HL-60 (cell line): ENCODE results near the gene F13B.

Experiments used
- CTCF ChIP-seq: IDR thresholded peaks from one replicate; pipeline ENCODE4 v1.5.1; 2011; ENCODE audit warnings: low read length, control low read depth, inconsistent platforms; ENCODE audit not compliant: insufficient read depth
- GABPA ChIP-seq: IDR thresholded peaks from 2 replicates; pipeline ENCODE4 v1.6.1; 2012; ENCODE audit warnings: low read depth
- POLR2AphosphoS5 ChIP-seq: IDR thresholded peaks from 2 replicates; pipeline ENCODE4 v1.6.1; 2012; ENCODE audit warnings: low read depth
- REST ChIP-seq: IDR thresholded peaks from 2 replicates; pipeline ENCODE4 v1.6.1; 2012; ENCODE audit warnings: low read depth; ENCODE audit not compliant: insufficient replicate concordance
- SPI1 ChIP-seq: IDR thresholded peaks from 2 replicates; pipeline ENCODE4 v1.6.1; 2012; ENCODE audit warnings: low read depth, mild to moderate bottlenecking, borderline replicate concordance

GRCh38 chr1:197001828-197002227 is 65.2 kb downstream of the F13B start:
- TF ChIP-seq CTCF, result no peak
- TF ChIP-seq POLR2AphosphoS5, result no peak
- TF ChIP-seq REST, result no peak
- TF ChIP-seq GABPA, result no peak
- no peak for TF ChIP-seq SPI1
